NCI-H82 (cell line): Measurements from ENCODE around the gene REEP3.
"Not testable (repeated sequence)": the region's sequence is repeated elsewhere in the genome, so short reads cannot be mapped to it uniquely, and the experiment has no call there.

ENCODE experiments used
- DNase-seq: peaks from one replicate; lab custom pipeline; 2025; lab: John Stamatoyannopoulos, UW

Gene REEP3

GRCh38 chr10:63549810-63550209 lies 28.6 kb downstream of the REEP3 start:
- DNase-seq = no peak

GRCh38 chr10:63553031-63553430 lies 31.8 kb downstream of the REEP3 start:
- no peak for DNase-seq

GRCh38 chr10:63553473-63553872 lies 32.3 kb downstream of the REEP3 start:
- no peak for DNase-seq

- no peak for DNase-seq
These were observed 33.5 kb downstream of the REEP3 start for GRCh38 chr10:63554657-63555056.

GRCh38 chr10:63555330-63555729 lies 34.1 kb downstream of the REEP3 start:
- no peak for DNase-seq

- no peak for DNase-seq
These were observed 37.1 kb downstream of the REEP3 start for GRCh38 chr10:63558132-63558784.

GRCh38 chr10:63561341-63561740 lies 40.1 kb downstream of the REEP3 start:
- DNase-seq = no peak

- DNase-seq = peak; percentile 64
These were observed 41.2 kb downstream of the REEP3 start for GRCh38 chr10:63562391-63562790.

- DNase-seq = peak; percentile 87
These were observed 41.7 kb downstream of the REEP3 start for GRCh38 chr10:63562857-63563256.

- DNase-seq = no peak
These were observed 42.4 kb downstream of the REEP3 start for GRCh38 chr10:63563623-63564022.

GRCh38 chr10:63564731-63565130 lies 43.5 kb downstream of the REEP3 start:
- DNase-seq = not testable (repeated sequence)

GRCh38 chr10:63573068-63573697 lies 52.0 kb downstream of the REEP3 start:
- DNase-seq = no peak

GRCh38 chr10:63574011-63574410 lies 52.8 kb downstream of the REEP3 start:
- no peak for DNase-seq

GRCh38 chr10:63576501-63576900 lies 55.3 kb downstream of the REEP3 start:
- no peak for DNase-seq

- no peak for DNase-seq
These were observed 57.3 kb downstream of the REEP3 start for GRCh38 chr10:63578501-63578900.

GRCh38 chr10:63579371-63580014 lies 58.3 kb downstream of the REEP3 start:
- DNase-seq = no peak

- DNase-seq = no peak
These were observed 61.5 kb downstream of the REEP3 start for GRCh38 chr10:63582690-63583089.

- DNase-seq = no peak
These were observed 62.2 kb downstream of the REEP3 start for GRCh38 chr10:63583397-63583796.

GRCh38 chr10:63583909-63584724 lies 62.9 kb downstream of the REEP3 start:
- no peak for DNase-seq

GRCh38 chr10:63584725-63585035 lies 63.5 kb downstream of the REEP3 start:
- DNase-seq = no peak

GRCh38 chr10:63585041-63585440 lies 63.8 kb downstream of the REEP3 start:
- DNase-seq = peak; percentile 22

- DNase-seq = peak; percentile 34
These were observed 64.8 kb downstream of the REEP3 start for GRCh38 chr10:63586043-63586442.

- DNase-seq = peak; percentile 54
These were observed 66.0 kb downstream of the REEP3 start for GRCh38 chr10:63587191-63587590.
